IMR-90 (cell line): Measurements from ENCODE around the gene MRS2.

Experiments
- POLR2A ChIP-seq: IDR thresholded peaks from 2 replicates; pipeline ENCODE4 v1.6.1; 2012; ENCODE audit warnings: mild to moderate bottlenecking, low read depth, low read length
- TF ChIP-seq, protein P1 (sequence below): conservative IDR thresholded peaks from 2 replicates; pipeline ENCODE4 v1.5.1; 2012; ENCODE audit warnings: mild to moderate bottlenecking, low read depth, low read length, improper control_type of control experiment

DNA sequence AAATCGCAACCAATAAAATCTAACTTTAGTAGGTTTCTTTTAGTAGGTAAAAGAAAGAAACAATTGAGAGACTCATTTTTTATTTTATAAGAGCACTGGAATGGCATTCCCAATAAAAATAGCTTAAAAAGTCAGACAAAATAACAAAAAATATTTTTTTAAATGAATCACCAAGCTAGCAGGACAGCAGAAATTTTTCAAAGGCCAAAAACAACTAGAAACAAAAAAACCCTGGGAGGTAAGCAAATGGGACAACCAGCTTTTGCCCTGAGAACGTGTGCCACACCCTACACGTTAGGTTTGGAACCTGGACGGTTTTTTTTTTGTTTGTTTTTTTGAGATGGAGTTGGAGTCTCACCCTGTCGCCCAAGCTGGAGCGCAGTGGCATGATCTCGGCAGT is 67.1 kb downstream of the MRS2 start:
- TF ChIP-seq, protein P1, sequence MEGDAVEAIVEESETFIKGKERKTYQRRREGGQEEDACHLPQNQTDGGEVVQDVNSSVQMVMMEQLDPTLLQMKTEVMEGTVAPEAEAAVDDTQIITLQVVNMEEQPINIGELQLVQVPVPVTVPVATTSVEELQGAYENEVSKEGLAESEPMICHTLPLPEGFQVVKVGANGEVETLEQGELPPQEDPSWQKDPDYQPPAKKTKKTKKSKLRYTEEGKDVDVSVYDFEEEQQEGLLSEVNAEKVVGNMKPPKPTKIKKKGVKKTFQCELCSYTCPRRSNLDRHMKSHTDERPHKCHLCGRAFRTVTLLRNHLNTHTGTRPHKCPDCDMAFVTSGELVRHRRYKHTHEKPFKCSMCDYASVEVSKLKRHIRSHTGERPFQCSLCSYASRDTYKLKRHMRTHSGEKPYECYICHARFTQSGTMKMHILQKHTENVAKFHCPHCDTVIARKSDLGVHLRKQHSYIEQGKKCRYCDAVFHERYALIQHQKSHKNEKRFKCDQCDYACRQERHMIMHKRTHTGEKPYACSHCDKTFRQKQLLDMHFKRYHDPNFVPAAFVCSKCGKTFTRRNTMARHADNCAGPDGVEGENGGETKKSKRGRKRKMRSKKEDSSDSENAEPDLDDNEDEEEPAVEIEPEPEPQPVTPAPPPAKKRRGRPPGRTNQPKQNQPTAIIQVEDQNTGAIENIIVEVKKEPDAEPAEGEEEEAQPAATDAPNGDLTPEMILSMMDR, result no peak
- no peak for TF ChIP-seq POLR2A
